NCI-H2107 treated with DMSO at 0.1 percent for 48 hours (cell line): ENCODE results near the gene CCDC92.

Experiments
- DNase-seq: peaks from one replicate; lab custom pipeline; 2025; ENCODE audit not compliant: unreplicated experiment; lab: John Stamatoyannopoulos, UW

Gene CCDC92

GRCh38 chr12:123976227-123976826 lies 3.7 kb upstream of the CCDC92 start:
- no peak for DNase-seq

GRCh38 chr12:123973552-123974341 lies 1.1 kb upstream of the CCDC92 start:
- no peak for DNase-seq

GRCh38 chr12:123971770-123972456 lies 718 bp downstream of the CCDC92 start:
- peak; percentile 31 for DNase-seq

- no peak for DNase-seq
Observed at GRCh38 chr12:123971449-123971769, 1.2 kb downstream of the CCDC92 start.

- no peak for DNase-seq
Observed at GRCh38 chr12:123967121-123967586, 5.5 kb downstream of the CCDC92 start.

- no peak for DNase-seq
Observed at GRCh38 chr12:123966596-123966995, 6.0 kb downstream of the CCDC92 start.

- DNase-seq = no peak
Observed at GRCh38 chr12:123965382-123965781, 7.2 kb downstream of the CCDC92 start.

- DNase-seq = no peak
Observed at GRCh38 chr12:123963821-123964220, 8.8 kb downstream of the CCDC92 start.

- DNase-seq = no peak
Observed at GRCh38 chr12:123962513-123962912, 10.1 kb downstream of the CCDC92 start.

- DNase-seq = no peak
Observed at GRCh38 chr12:123961585-123962345, 10.9 kb downstream of the CCDC92 start.

- DNase-seq = no peak
Observed at GRCh38 chr12:123960856-123961255, 11.8 kb downstream of the CCDC92 start.

GRCh38 chr12:123960029-123960735 lies 12.4 kb downstream of the CCDC92 start:
- DNase-seq = no peak

GRCh38 chr12:123958876-123959275 lies 13.8 kb downstream of the CCDC92 start:
- no peak for DNase-seq

GRCh38 chr12:123958462-123958861 lies 14.2 kb downstream of the CCDC92 start:
- no peak for DNase-seq

- DNase-seq = no peak
Observed at GRCh38 chr12:123957196-123957595, 15.4 kb downstream of the CCDC92 start.

GRCh38 chr12:123956249-123956648 lies 16.4 kb downstream of the CCDC92 start:
- no peak for DNase-seq

- DNase-seq = no peak
Observed at GRCh38 chr12:123954647-123955350, 17.8 kb downstream of the CCDC92 start.

- DNase-seq = no peak
Observed at GRCh38 chr12:123952037-123952436, 20.6 kb downstream of the CCDC92 start.

- no peak for DNase-seq
Observed at GRCh38 chr12:123951467-123951866, 21.2 kb downstream of the CCDC92 start.
